Tibial artery (tissue), 4 donors: ENCODE data around the gene SORBS2.

Experiments
- DNase-seq, 2 donors: peaks; one replicate each; pipeline ENCODE4 v3.0.0-alpha.2; 2019
- H3K27ac ChIP-seq, 2 donors: fragments of 200-600 bp; sonication (generic) in 1 of 2; 1 replicate in 1 of 2; 2 replicates in 1 of 2; pipeline ENCODE4 v1.5.1; 2018 to 2019; ENCODE audit warnings: mild to moderate bottlenecking in 1 of 2
- H3K27me3 ChIP-seq, 2 donors: fragments of 200-600 bp; sonication (generic) in 1 of 2; one replicate each; pipeline versions ENCODE4 v1.5.1 to v1.6.0; 2016 to 2019
- H3K36me3 ChIP-seq, 3 donors: fragments of 200-600 bp; sonication (generic) in 2 of 3; one replicate each; pipeline ENCODE4 v1.5.1; 2016 to 2019; ENCODE audit warnings: mild to moderate bottlenecking in 2 of 3
- H3K4me1 ChIP-seq, 4 donors: fragments of 200-600 bp; sonication (generic) in 2 of 4; 1 replicate in 3 of 4; 2 replicates in 1 of 4; pipeline ENCODE4 v1.5.1; 2016 to 2019
- H3K4me3 ChIP-seq, 2 donors: fragments of 200-600 bp; sonication (generic) in 1 of 2; 1 replicate in 1 of 2; 2 replicates in 1 of 2; pipeline ENCODE4 v1.5.1; 2018 to 2019; ENCODE audit warnings: mild to moderate bottlenecking in 2 of 2
- H3K9me3 ChIP-seq, 3 donors: fragments of 200-600 bp; sonication (generic) in 1 of 3; one replicate each; pipeline ENCODE4 v1.5.1; 2016 to 2019
- intact Hi-C: fragments of 100-400 bp; cut with DNase I; formaldehyde crosslinking; loops from one replicate; pipeline ENCODE4 v1.15.0; 2023; ENCODE audit warnings: low total_unique reads
- TF ChIP-seq, protein P1 (sequence below), 2 experiments: fragments of 200-600 bp in 1 of 2; fragments of 450-650 bp in 1 of 2; IDR thresholded peaks; one replicate each; pipeline ENCODE4 v1.5.1; 2017 to 2019; ENCODE audit warnings: antibody characterized with exemption in 2 of 2, mild to moderate bottlenecking in 1 of 2, moderate library complexity in 1 of 2

Gene SORBS2

GRCh38 chr4:185764876-185765275 lies 47.1 kb downstream of the SORBS2 start:
- peak overlapping the region; percentile 29 to 39 for H3K27ac ChIP-seq
- H3K9me3 ChIP-seq: no peaks in the 10 kb centered on the region
- no peaks in the 10 kb centered on the region for H3K36me3 ChIP-seq
- DNase-seq: no peak
- no peak overlapping the region for H3K4me3 ChIP-seq
- intact Hi-C loops: no loop called here
- TF ChIP-seq, protein P1, sequence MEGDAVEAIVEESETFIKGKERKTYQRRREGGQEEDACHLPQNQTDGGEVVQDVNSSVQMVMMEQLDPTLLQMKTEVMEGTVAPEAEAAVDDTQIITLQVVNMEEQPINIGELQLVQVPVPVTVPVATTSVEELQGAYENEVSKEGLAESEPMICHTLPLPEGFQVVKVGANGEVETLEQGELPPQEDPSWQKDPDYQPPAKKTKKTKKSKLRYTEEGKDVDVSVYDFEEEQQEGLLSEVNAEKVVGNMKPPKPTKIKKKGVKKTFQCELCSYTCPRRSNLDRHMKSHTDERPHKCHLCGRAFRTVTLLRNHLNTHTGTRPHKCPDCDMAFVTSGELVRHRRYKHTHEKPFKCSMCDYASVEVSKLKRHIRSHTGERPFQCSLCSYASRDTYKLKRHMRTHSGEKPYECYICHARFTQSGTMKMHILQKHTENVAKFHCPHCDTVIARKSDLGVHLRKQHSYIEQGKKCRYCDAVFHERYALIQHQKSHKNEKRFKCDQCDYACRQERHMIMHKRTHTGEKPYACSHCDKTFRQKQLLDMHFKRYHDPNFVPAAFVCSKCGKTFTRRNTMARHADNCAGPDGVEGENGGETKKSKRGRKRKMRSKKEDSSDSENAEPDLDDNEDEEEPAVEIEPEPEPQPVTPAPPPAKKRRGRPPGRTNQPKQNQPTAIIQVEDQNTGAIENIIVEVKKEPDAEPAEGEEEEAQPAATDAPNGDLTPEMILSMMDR (IDR thresholded peaks at IDR 0.05): no peak
- H3K4me1 ChIP-seq: peaks cover 0 to 80% (median 16%) of the 10 kb centered on the region in 4 donors
- no peaks in the 10 kb centered on the region for H3K27me3 ChIP-seq

DNA sequence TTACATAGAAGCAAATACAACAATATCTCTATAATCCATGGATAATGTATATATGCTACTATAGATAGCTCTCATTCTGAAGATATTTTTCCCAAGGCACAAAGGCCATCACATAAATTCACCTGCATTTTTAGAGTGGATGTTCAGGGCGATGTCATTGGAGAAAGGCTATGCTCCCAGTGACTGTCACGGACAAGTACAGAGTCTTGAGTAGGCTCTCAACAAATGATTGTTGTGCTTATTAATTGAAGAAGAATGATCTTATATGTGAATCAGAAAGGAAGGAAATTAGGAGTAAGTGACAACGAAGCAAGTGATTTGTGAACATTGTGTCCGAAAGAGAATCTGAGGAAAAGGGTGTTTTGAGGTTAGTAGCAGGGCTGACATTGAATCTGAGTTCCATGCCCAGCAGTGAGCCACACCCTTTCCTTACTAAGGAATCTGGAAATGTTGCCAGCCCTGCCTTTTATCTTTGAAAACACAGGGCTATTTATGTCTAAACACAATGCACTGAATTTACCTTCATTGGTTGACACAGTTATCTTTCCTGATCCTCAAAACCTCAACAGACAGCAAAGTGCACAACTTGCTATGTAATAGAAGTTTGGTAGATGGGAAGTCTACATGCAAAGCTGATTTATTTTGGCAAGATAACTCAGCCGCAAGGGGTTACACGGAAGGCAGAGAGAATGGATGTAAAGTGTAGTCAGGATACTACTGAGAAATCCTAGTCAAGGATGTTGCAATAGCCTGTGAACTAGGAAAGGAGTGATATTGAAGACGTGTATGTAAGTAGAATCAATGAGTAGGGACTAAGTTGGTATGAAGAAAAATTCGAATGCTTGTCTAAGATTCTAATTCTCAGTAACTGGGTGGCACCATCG lies 50.4 kb downstream of the SORBS2 start:
- TF ChIP-seq, protein P1 (IDR thresholded peaks at IDR 0.05): no peak
- Histone ChIP-seq H3K36me3 (no peaks in the 10 kb centered on the region), H3K4me1 (peaks cover 0 to 89% (median 19%) of the 10 kb centered on the region in 4 donors), H3K4me3 (peak overlapping the region in 1 of 2 donors; percentile 4), H3K27me3 (no peaks in the 10 kb centered on the region), H3K27ac (peak overlapping the region; percentile 44 to 52), H3K9me3 (no peaks in the 10 kb centered on the region)
- no peak for DNase-seq
- intact Hi-C loops: no loop called here

GRCh38 chr4:185758807-185759206 lies 53.2 kb downstream of the SORBS2 start:
- no peaks in the 10 kb centered on the region for H3K9me3 ChIP-seq
- H3K4me1 ChIP-seq: peaks cover 0 to 82% (median 23%) of the 10 kb centered on the region in 4 donors
- intact Hi-C loops: no loop called here
- DNase-seq: no peak
- no peaks in the 10 kb centered on the region for H3K36me3 ChIP-seq
- H3K27me3 ChIP-seq: no peaks in the 10 kb centered on the region
- no peak overlapping the region for H3K27ac ChIP-seq
- TF ChIP-seq, protein P1 (IDR thresholded peaks at IDR 0.05): no peak
- no peak overlapping the region for H3K4me3 ChIP-seq

- Histone ChIP-seq H3K9me3 (no peaks in the 10 kb centered on the region), H3K4me1 (peaks cover 0 to 66% (median 20%) of the 10 kb centered on the region in 4 donors), H3K27me3 (no peaks in the 10 kb centered on the region), H3K36me3 (no peaks in the 10 kb centered on the region), H3K4me3 (no peak overlapping the region), H3K27ac (peak overlapping the region in 1 of 2 donors; percentile 10)
- intact Hi-C loops: no loop called here
- TF ChIP-seq, protein P1 (IDR thresholded peaks at IDR 0.05): no peak
- DNase-seq: no peak
Measured at GRCh38 chr4:185755451-185755850, 56.5 kb downstream of the SORBS2 start.

DNA sequence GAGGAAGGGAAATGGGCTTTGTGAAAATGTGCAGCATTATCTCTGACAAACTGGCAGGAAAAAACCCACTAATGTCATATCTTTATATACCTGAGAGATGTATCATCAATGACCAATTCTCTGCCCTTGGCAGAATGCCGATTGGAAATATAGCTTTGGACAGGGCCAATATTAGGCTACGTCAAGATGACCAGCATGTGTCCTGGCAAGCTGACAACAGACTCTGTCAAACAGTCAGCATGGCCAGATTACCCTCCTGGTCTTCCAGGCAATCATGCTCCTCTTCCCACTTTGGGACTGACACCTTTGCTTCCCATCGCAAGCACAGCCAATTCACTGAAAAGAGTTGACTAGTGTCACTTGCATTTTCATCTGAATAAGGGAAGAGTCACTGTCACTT lies 57.0 kb downstream of the SORBS2 start:
- intact Hi-C loops: no loop called here
- Histone ChIP-seq H3K4me3 (no peak overlapping the region), H3K9me3 (no peaks in the 10 kb centered on the region), H3K4me1 (peaks cover 0 to 66% (median 21%) of the 10 kb centered on the region in 4 donors), H3K27ac (peak overlapping the region in 1 of 2 donors; percentile 10), H3K27me3 (no peaks in the 10 kb centered on the region), H3K36me3 (no peaks in the 10 kb centered on the region)
- TF ChIP-seq, protein P1 (IDR thresholded peaks at IDR 0.05): no peak
- no peak for DNase-seq
